WTC11 (cell line): Measurements from ENCODE around the gene TMEM63C. TPM values are rescaled to one million over a fixed set of nuclear protein-coding genes. Genes with fewer than 3 reads are reported as not detected.

Source experiments
- ATAC-seq: fragments of 200-7000 bp; cut with Tn5 transposase; 2 replicates; pipeline ENCODE4 v1.10.0; 2021; ENCODE audit warnings: mild to moderate bottlenecking, moderate library complexity
- CTCF ChIA-PET: fragments of 300-600 bp; sonication (Branson Sonifier 250); formaldehyde crosslinking; loops from one replicate; lab custom pipeline; 2021; ENCODE audit warnings: antibody characterized with exemption; lab: Charles Lee
- POLR2A ChIA-PET: fragments of 350-600 bp; sonication (Branson Sonifier 250); formaldehyde crosslinking; loops from one replicate; lab custom pipeline; 2021; ENCODE audit warnings: antibody characterized with exemption; lab: Charles Lee
- DNase-seq: peaks from one replicate; pipeline ENCODE4 v3.0.0; 2021; ENCODE audit warnings: low spot score
- H3K27ac Mint-ChIP-seq: 2 replicates; pipeline ENCODE4 v1.8.0; 2021; ENCODE audit warnings: mixed read lengths
- H3K27me3 Mint-ChIP-seq: 2 replicates; pipeline ENCODE4 v1.8.0; 2021; ENCODE audit warnings: low read depth, mild to moderate bottlenecking, moderate library complexity, mixed read lengths
- H3K36me3 Mint-ChIP-seq: 2 replicates; pipeline ENCODE4 v1.8.0; 2021; ENCODE audit warnings: mixed read lengths
- H3K4me1 Mint-ChIP-seq: 2 replicates; pipeline ENCODE4 v1.8.0; 2022; ENCODE audit warnings: mixed read lengths
- H3K4me3 Mint-ChIP-seq: 2 replicates; pipeline ENCODE4 v1.8.0; 2021; ENCODE audit warnings: mild to moderate bottlenecking, moderate library complexity, mixed read lengths
- H3K9me3 Mint-ChIP-seq: 2 replicates; pipeline ENCODE4 v1.8.0; 2021; ENCODE audit warnings: mixed read lengths
- CBFB ChIP-seq: sonication (generic); formaldehyde crosslinking; IDR thresholded peaks from 2 replicates; pipeline ENCODE4 v1.8.1; 2022; ENCODE audit warnings: mild to moderate bottlenecking, low read depth, missing genetic modification reagents
- EMX1 ChIP-seq: fragments of 250-450 bp; sonication (Bioruptor Pico); IDR thresholded peaks from 2 replicates; pipeline ENCODE4 v1.8.0; 2021; ENCODE audit warnings: mild to moderate bottlenecking
- ETV6 ChIP-seq: sonication (generic); formaldehyde crosslinking; IDR thresholded peaks from 2 replicates; pipeline ENCODE4 v1.8.1; 2022; ENCODE audit warnings: mild to moderate bottlenecking, missing genetic modification reagents
- FOXJ3 ChIP-seq: sonication (generic); formaldehyde crosslinking; IDR thresholded peaks from 2 replicates; pipeline ENCODE4 v1.9.0; 2021; ENCODE audit warnings: missing genetic modification reagents, mild to moderate bottlenecking, borderline replicate concordance
- FOXP1 ChIP-seq: sonication (generic); formaldehyde crosslinking; IDR thresholded peaks from 2 replicates; pipeline ENCODE4 v1.8.0; 2022; ENCODE audit warnings: missing genetic modification reagents, mild to moderate bottlenecking, moderate library complexity, borderline replicate concordance
- OVOL2 ChIP-seq: fragments of 250-450 bp; sonication (Bioruptor Pico); IDR thresholded peaks from 2 replicates; pipeline ENCODE4 v1.9.0; 2021; ENCODE audit warnings: mild to moderate bottlenecking, borderline replicate concordance
- RORB ChIP-seq: fragments of 250-450 bp; sonication (Bioruptor Pico); IDR thresholded peaks from 2 replicates; pipeline ENCODE4 v1.9.0; 2021; ENCODE audit warnings: mild to moderate bottlenecking
- SP1 ChIP-seq: sonication (generic); formaldehyde crosslinking; conservative IDR thresholded peaks from 2 replicates; pipeline ENCODE4 v1.8.1; 2022; ENCODE audit warnings: missing genetic modification reagents
- TP53 ChIP-seq: sonication (generic); formaldehyde crosslinking; IDR thresholded peaks from 2 replicates; pipeline ENCODE4 v1.8.1; 2023; ENCODE audit warnings: mild to moderate bottlenecking, missing genetic modification reagents
- ZBTB21 ChIP-seq: sonication (generic); formaldehyde crosslinking; IDR thresholded peaks from 2 replicates; pipeline ENCODE4 v1.8.1; 2023; ENCODE audit warnings: mild to moderate bottlenecking, missing genetic modification reagents, borderline replicate concordance
- ZNF232 ChIP-seq: sonication (generic); formaldehyde crosslinking; IDR thresholded peaks from 2 replicates; pipeline ENCODE4 v1.8.0; 2022; ENCODE audit warnings: mild to moderate bottlenecking, missing genetic modification reagents
- ZNF416 ChIP-seq: fragments of 250-450 bp; sonication (Bioruptor Pico); IDR thresholded peaks from 2 replicates; pipeline ENCODE4 v1.9.0; 2021; ENCODE audit warnings: mild to moderate bottlenecking, inconsistent platforms
- total RNA-seq: library from RNA; stranded (reverse); gene quantifications from 3 replicates; pipeline ENCODE4 v1.2.3, GENCODE V29; 2021
- TF ChIP-seq, protein P1 (sequence below): sonication (generic); formaldehyde crosslinking; IDR thresholded peaks from 2 replicates; pipeline ENCODE4 v1.8.0; 2022; ENCODE audit warnings: missing genetic modification reagents
- TF ChIP-seq, protein P2 (sequence below): fragments of 250-450 bp; sonication (Bioruptor Pico); IDR thresholded peaks from 2 replicates; pipeline ENCODE4 v1.9.0; 2021; ENCODE audit warnings: mild to moderate bottlenecking
- TF ChIP-seq, protein P3 (sequence below): sonication (generic); formaldehyde crosslinking; IDR thresholded peaks from 2 replicates; pipeline ENCODE4 v1.8.1; 2023; ENCODE audit warnings: mild to moderate bottlenecking, missing genetic modification reagents
- TF ChIP-seq, protein P4 (sequence below): sonication (generic); formaldehyde crosslinking; IDR thresholded peaks from 2 replicates; pipeline ENCODE4 v1.8.1; 2023; ENCODE audit warnings: mild to moderate bottlenecking, missing genetic modification reagents, moderate library complexity
- TF ChIP-seq, protein P5 (sequence below): sonication (generic); formaldehyde crosslinking; IDR thresholded peaks from 2 replicates; pipeline ENCODE4 v1.8.1; 2022; ENCODE audit warnings: missing genetic modification reagents, borderline replicate concordance
- TF ChIP-seq, protein P6 (sequence below): sonication (generic); formaldehyde crosslinking; IDR thresholded peaks from 2 replicates; pipeline ENCODE4 v1.8.0; 2023; ENCODE audit warnings: mild to moderate bottlenecking, missing genetic modification reagents
- TF ChIP-seq, protein P7 (sequence below): fragments of 250-450 bp; sonication (Bioruptor Pico); conservative IDR thresholded peaks from 2 replicates; pipeline ENCODE4 v1.9.0; 2021; ENCODE audit warnings: mild to moderate bottlenecking

Gene TMEM63C
- total RNA-seq, 1 experiment from 2014 or later, result 8.8 TPM

DNA sequence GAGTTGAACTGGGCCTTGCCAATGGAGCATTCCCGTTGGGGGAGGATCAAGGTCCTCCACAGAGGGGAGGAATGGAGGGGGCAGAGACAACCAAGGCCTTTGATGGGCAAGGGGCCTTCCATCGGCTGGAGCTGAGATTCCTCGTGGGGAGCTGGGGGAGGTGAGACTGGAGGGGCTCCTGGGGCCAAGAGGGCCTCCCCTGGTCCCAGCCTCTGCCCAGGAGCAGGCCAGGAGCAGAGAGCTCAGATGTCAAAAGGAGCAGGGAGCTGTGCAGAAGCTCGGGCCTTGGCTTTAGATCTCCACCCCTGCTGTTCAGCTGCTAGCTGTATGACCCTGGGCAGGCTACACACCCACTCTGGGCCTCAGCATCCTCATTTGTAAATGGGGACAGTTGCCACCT lies 24.0 kb downstream of the TMEM63C start:
- H3K4me3 Mint-ChIP-seq, result no peak overlapping the region
- H3K9me3 Mint-ChIP-seq, result no peaks in the 10 kb centered on the region; the same call in 1 of the 2 replicates
- no peak overlapping the region for H3K27ac Mint-ChIP-seq
- no peaks in the 10 kb centered on the region for H3K36me3 Mint-ChIP-seq
- TF ChIP-seq, protein P1, sequence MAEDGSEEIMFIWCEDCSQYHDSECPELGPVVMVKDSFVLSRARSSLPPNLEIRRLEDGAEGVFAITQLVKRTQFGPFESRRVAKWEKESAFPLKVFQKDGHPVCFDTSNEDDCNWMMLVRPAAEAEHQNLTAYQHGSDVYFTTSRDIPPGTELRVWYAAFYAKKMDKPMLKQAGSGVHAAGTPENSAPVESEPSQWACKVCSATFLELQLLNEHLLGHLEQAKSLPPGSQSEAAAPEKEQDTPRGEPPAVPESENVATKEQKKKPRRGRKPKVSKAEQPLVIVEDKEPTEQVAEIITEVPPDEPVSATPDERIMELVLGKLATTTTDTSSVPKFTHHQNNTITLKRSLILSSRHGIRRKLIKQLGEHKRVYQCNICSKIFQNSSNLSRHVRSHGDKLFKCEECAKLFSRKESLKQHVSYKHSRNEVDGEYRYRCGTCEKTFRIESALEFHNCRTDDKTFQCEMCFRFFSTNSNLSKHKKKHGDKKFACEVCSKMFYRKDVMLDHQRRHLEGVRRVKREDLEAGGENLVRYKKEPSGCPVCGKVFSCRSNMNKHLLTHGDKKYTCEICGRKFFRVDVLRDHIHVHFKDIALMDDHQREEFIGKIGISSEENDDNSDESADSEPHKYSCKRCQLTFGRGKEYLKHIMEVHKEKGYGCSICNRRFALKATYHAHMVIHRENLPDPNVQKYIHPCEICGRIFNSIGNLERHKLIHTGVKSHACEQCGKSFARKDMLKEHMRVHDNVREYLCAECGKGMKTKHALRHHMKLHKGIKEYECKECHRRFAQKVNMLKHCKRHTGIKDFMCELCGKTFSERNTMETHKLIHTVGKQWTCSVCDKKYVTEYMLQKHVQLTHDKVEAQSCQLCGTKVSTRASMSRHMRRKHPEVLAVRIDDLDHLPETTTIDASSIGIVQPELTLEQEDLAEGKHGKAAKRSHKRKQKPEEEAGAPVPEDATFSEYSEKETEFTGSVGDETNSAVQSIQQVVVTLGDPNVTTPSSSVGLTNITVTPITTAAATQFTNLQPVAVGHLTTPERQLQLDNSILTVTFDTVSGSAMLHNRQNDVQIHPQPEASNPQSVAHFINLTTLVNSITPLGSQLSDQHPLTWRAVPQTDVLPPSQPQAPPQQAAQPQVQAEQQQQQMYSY, result no peak
- TF ChIP-seq, protein P2, sequence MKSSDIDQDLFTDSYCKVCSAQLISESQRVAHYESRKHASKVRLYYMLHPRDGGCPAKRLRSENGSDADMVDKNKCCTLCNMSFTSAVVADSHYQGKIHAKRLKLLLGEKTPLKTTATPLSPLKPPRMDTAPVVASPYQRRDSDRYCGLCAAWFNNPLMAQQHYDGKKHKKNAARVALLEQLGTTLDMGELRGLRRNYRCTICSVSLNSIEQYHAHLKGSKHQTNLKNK (CRISPR knock-in tag), result no peak
- TF ChIP-seq, protein P3, sequence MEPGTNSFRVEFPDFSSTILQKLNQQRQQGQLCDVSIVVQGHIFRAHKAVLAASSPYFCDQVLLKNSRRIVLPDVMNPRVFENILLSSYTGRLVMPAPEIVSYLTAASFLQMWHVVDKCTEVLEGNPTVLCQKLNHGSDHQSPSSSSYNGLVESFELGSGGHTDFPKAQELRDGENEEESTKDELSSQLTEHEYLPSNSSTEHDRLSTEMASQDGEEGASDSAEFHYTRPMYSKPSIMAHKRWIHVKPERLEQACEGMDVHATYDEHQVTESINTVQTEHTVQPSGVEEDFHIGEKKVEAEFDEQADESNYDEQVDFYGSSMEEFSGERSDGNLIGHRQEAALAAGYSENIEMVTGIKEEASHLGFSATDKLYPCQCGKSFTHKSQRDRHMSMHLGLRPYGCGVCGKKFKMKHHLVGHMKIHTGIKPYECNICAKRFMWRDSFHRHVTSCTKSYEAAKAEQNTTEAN (CRISPR knock-in tag), result no peak
- TF ChIP-seq, protein P4, sequence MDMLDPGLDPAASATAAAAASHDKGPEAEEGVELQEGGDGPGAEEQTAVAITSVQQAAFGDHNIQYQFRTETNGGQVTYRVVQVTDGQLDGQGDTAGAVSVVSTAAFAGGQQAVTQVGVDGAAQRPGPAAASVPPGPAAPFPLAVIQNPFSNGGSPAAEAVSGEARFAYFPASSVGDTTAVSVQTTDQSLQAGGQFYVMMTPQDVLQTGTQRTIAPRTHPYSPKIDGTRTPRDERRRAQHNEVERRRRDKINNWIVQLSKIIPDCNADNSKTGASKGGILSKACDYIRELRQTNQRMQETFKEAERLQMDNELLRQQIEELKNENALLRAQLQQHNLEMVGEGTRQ (CRISPR knock-in tag), result no peak
- TF ChIP-seq, protein P5, sequence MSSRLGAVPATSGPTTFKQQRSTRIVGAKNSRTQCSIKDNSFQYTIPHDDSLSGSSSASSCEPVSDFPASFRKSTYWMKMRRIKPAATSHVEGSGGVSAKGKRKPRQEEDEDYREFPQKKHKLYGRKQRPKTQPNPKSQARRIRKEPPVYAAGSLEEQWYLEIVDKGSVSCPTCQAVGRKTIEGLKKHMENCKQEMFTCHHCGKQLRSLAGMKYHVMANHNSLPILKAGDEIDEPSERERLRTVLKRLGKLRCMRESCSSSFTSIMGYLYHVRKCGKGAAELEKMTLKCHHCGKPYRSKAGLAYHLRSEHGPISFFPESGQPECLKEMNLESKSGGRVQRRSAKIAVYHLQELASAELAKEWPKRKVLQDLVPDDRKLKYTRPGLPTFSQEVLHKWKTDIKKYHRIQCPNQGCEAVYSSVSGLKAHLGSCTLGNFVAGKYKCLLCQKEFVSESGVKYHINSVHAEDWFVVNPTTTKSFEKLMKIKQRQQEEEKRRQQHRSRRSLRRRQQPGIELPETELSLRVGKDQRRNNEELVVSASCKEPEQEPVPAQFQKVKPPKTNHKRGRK (CRISPR knock-in tag), result no peak
- TF ChIP-seq, protein P6, sequence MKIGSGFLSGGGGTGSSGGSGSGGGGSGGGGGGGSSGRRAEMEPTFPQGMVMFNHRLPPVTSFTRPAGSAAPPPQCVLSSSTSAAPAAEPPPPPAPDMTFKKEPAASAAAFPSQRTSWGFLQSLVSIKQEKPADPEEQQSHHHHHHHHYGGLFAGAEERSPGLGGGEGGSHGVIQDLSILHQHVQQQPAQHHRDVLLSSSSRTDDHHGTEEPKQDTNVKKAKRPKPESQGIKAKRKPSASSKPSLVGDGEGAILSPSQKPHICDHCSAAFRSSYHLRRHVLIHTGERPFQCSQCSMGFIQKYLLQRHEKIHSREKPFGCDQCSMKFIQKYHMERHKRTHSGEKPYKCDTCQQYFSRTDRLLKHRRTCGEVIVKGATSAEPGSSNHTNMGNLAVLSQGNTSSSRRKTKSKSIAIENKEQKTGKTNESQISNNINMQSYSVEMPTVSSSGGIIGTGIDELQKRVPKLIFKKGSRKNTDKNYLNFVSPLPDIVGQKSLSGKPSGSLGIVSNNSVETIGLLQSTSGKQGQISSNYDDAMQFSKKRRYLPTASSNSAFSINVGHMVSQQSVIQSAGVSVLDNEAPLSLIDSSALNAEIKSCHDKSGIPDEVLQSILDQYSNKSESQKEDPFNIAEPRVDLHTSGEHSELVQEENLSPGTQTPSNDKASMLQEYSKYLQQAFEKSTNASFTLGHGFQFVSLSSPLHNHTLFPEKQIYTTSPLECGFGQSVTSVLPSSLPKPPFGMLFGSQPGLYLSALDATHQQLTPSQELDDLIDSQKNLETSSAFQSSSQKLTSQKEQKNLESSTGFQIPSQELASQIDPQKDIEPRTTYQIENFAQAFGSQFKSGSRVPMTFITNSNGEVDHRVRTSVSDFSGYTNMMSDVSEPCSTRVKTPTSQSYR, result no peak
- TF ChIP-seq FOXP1, result no peak
- no peak for TF ChIP-seq ZNF416
- no peak for TF ChIP-seq ZBTB21 (CRISPR knock-in tag)
- no peak for TF ChIP-seq OVOL2 (CRISPR knock-in tag)
- ChIA-PET POLR2A (no interaction called here), CTCF (interaction anchor here (1.0 to 4.2 kb wide), 5 partner anchors 8 to 110 kb away, joined by 3 to 29 read pairs (median 14); partner anchors contain the start of gene ZDHHC22)
- no peaks in the 10 kb centered on the region for H3K27me3 Mint-ChIP-seq
- peaks cover 27% of the 10 kb centered on the region for H3K4me1 Mint-ChIP-seq
- DNase-seq (no peak), ATAC-seq (no peak)

DNA sequence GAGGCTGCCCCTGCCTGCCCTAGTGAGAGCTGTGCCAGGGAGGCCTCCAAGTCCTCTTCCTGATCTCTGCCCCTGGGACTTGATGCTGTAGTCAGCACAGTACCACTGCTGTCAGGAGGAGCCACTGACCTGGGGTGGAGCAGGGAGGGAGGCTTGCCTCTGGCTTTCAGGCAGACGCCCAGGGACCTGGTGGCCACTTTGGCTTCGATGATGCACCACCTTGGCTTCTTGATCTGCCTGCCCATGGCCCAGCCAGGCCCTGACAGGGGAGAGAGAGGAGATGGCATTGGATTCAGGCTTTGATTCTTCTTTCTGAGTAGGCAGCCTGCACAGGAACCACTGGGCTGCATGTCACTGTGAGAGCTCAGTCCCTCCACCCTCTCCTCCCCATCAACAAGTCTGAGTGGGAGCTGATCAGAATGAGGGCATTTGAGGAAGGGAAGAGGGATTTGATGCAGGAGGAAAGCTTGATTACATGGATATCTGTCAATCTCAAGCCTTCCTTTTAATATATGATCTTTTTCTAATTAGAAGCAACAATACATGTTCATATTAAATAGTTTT lies 24.7 kb downstream of the TMEM63C start:
- ChIA-PET POLR2A (no interaction called here), CTCF (interaction anchor here (0.6 to 4.2 kb wide), 13 partner anchors 7 to 110 kb away, joined by 3 to 29 read pairs (median 3); partner anchors contain the start of genes TMEM63C and ZDHHC22)
- TF ChIP-seq CBFB (CRISPR knock-in tag) (no peak), TP53 (CRISPR knock-in tag) (no peak), ETV6 (CRISPR knock-in tag) (no peak), FOXJ3 (CRISPR knock-in tag) (no peak), SP1 (CRISPR knock-in tag) (no peak), RORB (CRISPR knock-in tag) (no peak), EMX1 (CRISPR knock-in tag) (no peak), ZNF232 (CRISPR knock-in tag) (no peak)
- TF ChIP-seq, protein P7, sequence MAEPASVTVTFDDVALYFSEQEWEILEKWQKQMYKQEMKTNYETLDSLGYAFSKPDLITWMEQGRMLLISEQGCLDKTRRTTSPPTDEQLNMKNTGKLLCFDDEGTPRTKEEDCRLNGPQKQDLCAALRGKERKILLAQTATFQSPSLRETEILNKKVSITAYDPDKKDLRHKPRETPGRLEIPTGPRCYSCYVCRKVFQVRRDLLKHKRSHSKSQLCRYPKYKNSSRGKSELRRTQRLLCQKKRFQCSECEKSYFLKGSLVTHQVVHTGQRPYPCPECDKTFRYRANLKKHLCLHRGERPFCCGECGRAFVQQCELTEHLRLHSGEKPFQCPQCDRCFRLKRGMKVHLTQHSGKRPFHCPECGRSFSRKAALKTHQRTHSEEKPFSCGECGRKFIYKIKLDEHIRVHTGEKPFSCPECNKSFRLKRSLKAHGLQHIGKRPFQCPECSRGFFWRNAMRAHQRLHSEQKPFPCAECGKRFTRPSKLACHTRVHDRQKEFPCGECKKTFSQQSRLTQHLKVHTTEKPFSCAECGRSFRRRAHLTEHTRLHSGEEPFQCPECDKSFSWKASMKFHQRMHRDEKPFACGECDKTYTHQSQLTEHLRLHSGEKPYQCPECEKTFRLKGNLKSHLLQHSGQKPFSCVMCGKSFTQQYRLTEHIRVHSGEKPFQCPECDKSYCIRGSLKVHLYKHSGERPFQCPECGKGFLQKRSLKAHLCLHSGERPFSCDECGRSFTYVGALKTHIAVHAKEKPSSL (CRISPR knock-in tag), result no peak
- TF ChIP-seq, protein P4 (CRISPR knock-in tag), result no peak
- Mint-ChIP-seq H3K4me1 (peaks cover 20% of the 10 kb centered on the region), H3K27ac (no peak overlapping the region), H3K36me3 (no peaks in the 10 kb centered on the region), H3K4me3 (no peak overlapping the region), H3K27me3 (no peaks in the 10 kb centered on the region), H3K9me3 (no peaks in the 10 kb centered on the region; the same call in 1 of the 2 replicates)
- DNase-seq (no peak), ATAC-seq (no peak)
